ENCODE results near the gene JAG2.

- TF ChIP-seq POLR2AphosphoS5 (IDR thresholded peaks at IDR 0.05; ENCODE audit: low read depth, low read length) (no peak), SPI1 (IDR thresholded peaks at IDR 0.05; ENCODE audit: low read depth, low read length) (no peak), POLR2A (IDR thresholded peaks at IDR 0.05; ENCODE audit: low read depth, low read length) (no peak), TAF1 (IDR thresholded peaks at IDR 0.05; ENCODE audit: low read depth, low read length) (no peak), POU2F2 (IDR thresholded peaks at IDR 0.05; ENCODE audit: low read depth, low read length) (no peak), PAX5 (IDR thresholded peaks at IDR 0.05; ENCODE audit: insufficient read depth, low read length, severe bottlenecking) (no peak)
Measured at GRCh38 chr14:105181549-105182295, 13.1 kb upstream of the JAG2 start.

All from GM12891 (cell line).